HG03159 (cell line): ENCODE results near the gene C14orf180.
"Not testable (repeated sequence)": the region's sequence is repeated elsewhere in the genome, so short reads cannot be mapped to it uniquely, and the experiment has no call there.

Experiments
- ATAC-seq: cut with Tn5 transposase; IDR thresholded peaks from one replicate; pipeline ENCODE4 v1.9.1; 2021; ENCODE audit warnings: mild to moderate bottlenecking, moderate library complexity; ENCODE audit not compliant: unreplicated experiment

C14orf180 gene

DNA sequence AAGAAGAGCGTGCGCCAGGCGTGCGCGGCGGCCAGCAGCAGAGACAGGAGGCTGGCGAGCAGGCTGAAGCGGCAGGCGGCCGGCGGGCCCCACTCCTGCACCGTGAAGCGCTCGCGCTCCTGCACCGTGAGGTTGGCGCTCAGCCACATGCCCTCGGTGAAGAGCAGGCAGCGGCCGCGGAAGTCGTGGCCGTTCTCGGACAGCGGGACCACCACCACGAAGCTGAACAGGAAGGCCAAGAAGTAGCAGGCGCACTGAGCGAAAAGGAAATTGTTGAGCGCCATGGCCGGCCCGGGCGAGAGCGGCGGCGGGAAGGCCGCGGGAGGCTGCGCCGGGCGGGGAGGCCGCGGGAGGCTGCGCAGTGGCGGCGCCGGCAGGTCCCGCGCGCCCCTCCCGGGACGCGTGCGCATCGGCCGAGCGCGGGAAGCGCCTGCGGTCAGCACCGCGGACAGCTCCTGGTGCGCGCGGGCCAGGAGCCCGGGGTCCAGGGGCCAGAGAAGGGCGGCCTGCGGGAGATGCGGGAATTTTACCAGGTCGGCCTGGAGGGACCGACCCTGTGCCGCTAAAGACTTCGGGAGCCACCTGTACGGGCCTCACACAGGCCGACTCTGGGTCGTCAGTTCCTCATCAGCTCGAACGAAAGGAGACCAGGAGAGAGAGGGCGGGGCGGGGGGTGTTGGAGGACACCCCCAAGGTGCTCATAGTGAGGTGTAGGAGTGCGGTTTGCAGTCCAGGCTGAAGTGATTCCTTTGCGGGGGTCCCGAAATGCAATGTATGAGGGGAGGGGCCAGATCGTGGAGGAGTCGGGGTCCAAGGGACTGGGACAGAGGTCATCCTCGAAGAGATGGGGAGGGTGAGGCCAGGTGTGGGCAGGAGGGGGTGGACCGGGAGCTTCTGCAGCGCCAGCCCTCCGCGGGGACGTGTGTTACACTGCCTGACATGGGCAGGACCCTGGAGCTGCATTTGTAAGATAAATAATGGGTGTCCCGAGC lies 25.2 kb downstream of the C14orf180 start, which contains the start of gene TMEM179:
Gene TMEM179 (minus strand): TSS at position 315 of the 992 bp plus-strand sequence. CDS start 31 bp downstream, at position 284.
- no peak for ATAC-seq

DNA sequence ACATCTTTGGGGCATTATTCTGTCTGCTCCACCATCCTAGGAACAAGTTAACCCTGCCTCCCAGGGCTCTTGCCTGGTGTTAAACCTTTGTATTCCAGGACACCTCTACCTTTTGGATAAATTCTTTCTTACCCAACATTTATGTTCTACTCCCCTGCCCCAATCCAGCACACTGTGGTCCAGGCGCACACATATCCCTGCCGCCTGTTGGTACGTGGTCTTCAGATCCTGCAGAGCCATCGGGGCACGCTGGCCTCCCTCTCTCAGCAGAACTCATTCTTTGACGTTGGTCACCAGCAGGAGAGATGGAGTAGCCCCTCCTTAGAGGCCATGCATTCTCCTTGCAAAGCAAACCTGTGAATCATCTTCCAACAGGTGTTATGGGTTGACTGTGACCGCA lies 30.1 kb downstream of the C14orf180 start:
- ATAC-seq: no peak

DNA sequence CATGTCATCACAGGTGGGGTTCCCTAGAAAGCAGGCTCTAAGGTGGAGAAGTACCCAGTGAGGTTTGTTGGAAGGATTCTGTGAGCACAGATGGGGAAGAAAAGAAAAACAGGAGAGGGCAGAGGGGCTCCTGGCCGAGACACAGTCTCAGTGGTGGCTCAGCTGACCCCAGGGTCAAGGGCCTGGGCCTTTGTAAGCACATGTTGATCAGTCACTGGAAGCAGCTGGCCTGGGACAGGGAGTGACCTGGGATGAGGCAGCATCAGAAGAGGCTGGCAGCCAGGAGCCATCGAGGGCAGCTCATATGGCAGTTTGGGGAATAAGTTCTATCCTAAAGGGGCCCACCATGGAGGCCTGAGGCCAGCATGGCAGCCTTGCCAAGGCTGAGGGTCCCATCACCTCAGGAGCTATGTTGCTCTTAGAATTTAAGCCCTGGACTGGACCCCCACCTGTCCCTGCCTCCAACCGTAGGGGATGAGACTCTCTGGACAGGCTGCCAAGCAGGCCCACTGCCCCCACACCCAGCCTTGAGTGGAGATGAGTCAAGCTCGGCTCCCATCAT lies 31.3 kb downstream of the C14orf180 start:
- ATAC-seq: no peak

DNA sequence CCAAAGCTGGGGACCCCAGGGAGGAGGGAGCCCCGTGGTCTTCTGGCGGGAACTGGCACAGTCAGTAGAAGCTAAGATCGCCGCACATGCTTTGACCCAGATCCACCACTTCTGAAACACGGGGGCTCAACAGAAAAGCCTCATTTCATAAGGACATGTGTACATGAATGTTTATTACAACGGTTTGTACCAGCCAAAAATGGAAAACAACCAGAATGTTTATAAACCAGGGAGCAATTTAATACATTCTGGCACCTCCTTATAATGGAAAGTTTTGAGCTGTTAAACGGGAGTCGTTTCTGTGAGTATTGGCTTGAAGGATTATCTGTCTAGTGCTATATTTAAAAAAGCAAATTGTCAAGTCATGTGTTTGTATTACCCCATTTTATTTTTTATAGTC lies 32.3 kb downstream of the C14orf180 start:
- ATAC-seq: no peak

DNA sequence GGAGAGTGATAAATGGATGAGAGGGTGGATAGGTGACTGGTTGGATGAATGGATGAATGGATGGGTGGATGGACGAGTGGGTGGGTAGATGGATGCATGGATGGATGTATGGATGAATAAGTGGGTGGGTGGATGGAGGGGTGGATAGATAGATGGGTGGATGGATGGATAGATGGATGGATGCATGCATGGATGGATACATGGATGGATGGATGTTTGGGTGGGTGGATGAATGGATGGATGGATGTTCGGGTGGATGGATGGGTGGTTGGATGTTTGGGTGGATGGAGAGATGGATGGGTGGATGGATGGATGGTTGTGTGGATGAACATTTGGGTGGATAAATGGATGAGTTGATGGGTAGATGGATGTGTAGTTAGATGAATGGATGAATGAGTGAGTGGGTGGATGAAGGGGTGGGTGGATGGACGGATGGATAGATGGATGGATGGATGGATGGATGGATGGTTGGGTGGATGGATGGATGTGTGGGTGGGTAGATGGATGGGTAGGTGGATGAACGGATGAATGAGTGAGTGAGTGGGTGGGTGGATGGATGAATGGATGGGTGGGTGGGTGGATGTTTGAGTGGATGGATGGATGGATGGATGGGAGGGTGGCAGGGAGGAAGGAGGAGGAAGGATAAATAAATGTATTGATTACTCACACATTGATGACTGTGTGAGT lies 34.7 kb downstream of the C14orf180 start:
- no peak for ATAC-seq

DNA sequence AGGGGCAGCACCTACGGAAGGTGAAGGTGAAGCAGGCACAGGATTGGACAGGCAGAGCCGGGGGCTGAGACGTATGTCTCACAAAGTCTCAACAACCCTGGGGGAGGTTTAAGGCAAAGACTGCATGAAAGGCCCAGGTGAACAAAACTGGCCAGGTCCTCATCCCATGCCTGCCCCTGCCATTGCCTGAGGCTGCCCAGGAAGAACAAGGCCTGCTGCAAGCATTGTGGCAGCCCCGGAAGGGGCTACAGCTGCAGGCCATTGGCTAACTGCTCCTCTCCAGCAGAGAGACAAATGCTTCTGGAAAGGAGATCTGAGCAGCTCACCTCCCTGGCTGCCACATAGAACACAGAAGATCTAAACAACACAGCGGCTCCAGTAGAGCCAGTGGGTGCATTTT lies 45.4 kb downstream of the C14orf180 start:
- no peak for ATAC-seq

DNA sequence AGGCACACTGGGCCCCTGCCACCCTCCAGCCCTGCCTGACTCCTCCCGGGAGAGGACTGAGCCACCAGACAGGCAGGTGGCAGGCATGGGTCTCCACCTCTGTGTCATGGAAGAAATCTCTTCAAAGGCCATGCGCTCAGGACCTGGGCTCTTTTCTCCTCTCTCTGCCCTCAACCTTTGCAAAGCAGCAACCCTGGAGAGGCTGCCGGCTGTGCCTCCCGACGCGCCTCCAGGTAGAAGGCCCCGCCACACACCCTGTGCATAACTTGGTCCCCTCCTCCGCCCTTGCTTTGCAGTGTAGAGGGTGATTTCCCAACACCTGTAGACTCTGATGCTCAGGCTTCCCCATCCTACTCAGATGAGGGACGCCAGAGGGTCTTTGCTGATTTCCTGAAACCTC lies 53.2 kb downstream of the C14orf180 start:
- no peak for ATAC-seq

DNA sequence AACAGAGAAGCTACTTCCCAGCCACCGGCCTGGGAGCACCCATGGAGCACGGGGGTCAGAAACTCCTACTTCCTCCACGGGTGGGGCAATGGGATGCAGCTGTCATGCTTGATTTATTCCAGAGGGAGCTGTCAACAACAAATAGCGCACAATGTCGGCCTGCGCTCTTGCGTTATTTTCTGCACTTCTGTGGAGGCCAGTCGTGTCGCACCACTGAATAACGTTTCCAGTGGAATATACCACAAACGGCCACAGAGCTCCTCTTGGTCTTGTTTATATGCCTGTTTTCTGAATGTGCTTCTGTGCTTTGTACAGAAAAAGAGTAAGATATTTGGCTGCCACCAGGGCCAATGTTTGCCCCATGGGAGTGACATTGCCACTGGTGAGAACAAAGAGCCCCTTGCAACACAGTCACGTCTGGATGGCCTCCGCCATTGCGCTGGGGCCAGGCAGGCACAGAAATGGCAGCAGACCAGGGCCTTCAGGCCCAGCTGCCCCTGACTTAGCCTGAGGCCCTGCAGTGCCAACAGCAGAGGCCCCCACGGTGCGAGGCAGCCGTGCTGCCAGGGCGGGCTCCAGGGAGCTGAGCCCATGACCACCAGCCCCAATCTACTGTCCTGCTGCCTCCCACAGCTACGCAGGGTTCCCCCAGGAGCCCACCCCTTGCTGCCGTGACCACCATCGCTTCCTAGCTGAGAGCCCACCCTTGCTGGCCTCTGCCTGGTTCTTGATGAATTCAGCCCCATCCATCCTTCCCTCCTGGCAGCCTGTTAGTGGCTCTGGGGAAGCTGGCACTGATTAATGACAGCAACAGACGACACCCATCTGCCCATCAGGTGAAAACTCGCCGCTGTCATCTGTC lies 53.9 kb downstream of the C14orf180 start:
- no peak for ATAC-seq

DNA sequence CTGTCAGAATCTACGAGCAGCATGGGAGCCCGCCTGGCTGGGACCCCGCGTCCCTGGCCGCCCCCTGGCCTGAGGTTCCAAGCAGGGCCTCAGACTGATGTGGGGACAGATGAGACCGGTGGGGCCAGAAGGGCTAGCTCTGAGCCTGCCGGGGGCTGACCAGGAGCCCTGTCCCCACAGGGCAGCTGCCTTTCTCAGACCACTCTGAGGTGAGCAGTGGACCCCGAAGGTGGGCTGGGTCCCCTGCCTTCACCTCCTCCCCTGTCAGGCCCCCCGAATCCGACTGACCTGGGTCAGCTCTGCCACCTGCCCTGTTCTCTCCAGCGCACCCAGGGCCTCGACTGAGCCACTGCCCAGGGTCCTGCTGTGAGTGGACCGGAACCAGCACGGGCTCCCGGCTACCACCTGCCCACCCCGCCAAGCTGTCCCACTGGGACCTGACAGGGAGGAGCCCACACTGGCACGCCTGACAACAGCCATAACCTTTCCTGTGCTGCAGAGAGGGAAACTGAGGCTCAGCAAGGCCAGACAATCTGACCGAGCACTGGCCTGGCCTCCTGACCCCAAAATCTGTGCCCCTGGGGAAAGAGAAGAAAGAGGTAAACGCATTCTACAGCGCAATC lies 54.7 kb downstream of the C14orf180 start:
- no peak for ATAC-seq

DNA sequence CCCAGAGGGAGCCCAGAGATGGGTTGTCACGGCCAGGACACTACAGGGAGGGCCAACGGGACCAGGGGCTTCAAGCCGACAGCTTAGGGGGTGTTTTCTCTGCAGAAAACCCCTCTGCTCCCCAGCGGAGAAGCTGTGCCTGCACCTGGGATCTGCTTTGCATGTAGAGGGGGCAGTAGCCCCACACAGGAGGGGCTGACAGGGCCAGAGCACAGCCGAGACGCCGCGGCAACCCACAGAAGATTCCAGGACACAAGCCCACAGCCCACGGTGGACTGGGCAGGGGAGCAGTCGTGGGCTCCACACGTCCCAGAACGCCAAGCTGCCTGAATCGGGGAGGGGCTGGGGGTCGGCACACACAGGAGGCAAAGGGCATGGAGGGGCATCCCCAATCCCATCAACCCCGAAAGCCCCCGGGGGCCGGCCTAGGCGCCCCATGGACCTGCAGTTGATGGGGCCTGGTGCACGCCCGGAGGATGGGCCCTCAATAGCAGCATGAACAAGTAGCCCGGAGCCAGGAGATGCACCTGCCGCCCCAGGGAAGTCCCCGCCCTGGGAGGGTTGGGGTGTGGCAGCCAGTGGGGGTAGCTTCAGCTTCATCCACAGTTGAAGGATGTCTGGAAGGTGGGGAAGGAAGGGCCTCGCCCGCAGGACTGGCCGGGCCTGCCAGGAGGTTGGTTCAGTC lies 55.5 kb downstream of the C14orf180 start:
- ATAC-seq: no peak

DNA sequence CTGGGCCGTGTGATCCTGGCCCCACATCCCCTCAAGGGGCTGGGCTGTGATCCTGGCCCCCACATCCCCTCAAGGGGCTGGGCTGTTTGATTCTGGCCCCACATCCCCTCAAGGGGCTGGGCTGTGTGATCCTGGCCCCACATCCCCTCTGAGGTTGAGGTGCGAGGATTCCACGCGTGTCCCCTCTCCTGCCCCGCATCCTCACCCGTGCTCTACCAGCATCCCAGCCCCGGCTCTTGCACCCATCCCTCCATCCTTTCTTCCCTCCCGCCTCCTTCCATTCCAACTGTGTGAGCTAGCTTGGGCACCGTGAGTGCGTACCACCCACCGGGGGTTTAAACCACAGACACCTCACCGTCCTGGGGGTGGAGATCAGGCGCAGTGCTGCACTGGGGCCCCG lies 56.2 kb downstream of the C14orf180 start:
- ATAC-seq: no peak

DNA sequence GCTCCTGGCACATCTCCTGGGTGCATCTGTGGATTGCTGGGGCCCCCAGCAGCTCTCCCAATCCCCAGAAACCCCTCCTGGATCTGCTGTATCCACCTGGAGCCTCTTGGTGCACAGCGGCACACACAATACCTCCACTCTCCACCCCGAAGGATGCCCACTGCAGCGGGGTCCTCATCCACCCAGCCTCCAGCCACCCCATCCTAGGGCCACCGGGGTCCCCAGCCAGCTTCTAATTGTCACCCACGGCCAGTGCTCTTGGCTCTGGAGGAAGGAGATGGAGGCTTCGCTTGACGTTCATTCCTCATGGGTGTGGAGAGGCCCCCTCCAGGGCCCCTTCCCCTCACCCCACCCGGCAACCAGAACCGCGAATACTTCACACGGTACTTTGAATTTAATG lies 56.6 kb downstream of the C14orf180 start:
- ATAC-seq: no peak

DNA sequence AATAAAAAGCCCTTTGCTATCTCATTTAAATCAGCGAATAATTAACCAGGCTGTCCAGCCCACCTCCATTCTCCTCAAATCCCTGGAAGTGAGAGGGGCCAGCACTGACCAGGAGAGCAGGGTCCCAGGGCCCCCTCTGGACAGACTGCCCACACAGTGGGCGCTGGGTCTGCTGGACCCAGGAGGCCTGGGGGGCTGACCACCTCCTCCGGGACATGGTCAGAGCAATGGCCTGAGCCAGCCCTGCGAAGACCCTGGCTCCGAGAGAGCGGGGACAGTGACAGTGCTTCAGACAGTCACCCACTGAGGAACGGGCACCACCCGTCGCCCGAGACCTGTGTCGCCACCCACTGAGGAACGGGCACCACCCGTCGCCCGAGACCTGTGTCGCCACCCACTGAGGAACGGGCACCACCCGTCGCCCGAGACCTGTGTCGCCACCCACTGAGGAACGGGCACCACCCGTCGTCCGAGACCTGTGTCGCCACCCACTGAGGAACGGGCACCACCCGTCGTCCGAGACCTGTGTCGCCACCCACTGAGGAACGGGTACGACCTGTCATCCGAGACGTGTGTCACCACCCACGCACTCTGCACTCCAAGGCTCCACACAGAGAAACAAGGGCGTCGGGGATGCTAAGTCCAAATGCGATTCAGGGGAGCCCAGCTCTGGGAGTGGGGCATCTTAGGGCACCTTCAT lies 57.4 kb downstream of the C14orf180 start:
- not testable (repeated sequence) for ATAC-seq

DNA sequence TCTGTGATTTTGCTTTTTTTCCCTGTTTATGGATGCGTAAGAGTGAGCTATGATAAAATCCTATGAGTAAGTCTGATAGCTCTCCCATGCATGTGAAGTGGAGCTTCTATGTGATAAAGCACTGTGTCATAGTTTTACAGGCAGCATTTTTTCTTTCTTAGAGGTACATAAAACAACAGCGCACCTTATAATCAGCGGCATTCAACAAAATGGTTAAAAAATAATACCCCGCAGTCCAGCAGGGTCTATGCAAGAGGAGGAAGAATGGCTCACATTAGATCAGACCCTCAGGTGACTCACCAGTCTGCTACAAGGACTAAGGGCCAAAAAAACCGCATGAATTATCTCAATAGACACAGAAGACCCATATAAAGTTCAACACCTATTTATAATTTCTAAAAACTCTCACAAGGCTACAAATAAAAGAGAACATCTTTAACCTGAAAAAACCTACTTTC lies 58.0 kb downstream of the C14orf180 start:
- ATAC-seq: no peak

DNA sequence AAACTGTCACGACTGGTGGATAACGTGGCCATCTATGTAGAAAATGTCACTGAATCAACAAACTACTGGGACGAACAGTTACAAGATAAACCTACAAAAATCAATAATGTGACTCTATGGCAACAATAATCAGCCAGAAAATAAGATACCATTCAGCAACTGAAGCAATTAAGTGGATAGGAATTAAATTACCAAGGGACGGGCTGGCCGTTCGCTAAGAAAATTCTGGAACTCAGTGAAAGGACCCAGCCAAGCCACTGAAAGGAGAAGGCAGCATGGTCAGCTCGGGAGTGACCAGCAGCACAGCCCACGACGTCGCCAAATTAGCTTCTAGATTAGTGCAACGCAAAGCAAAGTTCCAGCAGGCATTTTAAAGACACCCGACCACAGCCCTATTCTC lies 58.6 kb downstream of the C14orf180 start:
- ATAC-seq: no peak

DNA sequence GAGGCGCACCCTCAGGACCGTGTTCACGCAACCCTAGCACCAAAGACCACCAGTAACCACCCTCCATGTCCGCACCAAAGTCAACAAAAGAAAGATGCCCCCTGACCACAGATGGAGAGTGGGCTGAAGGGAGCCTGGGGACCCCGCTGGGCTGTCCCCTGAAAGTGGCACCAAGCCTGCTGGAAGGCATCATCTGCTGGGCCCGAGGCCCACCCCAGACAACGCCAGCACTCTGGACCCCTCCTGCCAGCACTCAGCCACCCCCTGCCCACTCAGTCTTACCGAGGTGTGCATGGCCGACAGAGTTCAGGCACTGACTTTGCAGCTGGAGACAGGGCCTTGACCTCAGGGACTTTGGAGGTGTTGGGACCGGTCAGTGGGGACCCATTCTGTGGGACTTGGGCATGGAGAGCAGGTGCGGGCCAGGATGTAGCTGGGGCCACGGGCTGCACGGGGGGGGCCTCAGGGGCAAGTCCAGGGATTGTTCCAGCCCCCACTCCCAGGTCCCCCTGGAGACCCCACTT lies 59.4 kb downstream of the C14orf180 start:
- no peak for ATAC-seq

DNA sequence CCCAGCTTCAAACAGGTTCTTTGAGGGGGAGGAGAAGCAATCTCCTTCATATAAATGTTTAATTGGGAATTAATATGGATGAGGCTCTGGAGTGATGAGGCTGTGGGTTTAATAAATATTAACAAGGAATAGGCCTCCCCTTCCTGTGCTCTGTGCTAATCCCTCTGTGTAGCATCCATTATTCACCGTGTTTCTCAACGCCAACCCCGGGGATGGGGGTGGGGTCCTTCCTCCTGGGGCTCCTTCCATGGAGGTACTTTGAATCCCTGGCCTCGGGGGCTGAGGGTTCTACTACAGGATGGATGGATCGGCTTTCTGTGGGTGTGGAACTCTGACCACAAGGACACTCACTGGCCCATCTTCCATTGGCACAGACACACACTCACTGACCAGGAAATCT lies 59.9 kb downstream of the C14orf180 start:
- no peak for ATAC-seq
